C4-2B (cell line): ENCODE data around the gene BSND.

Source experiments
- H3K27ac ChIP-seq: fragments of 450-650 bp; 2 replicates; pipeline ENCODE4 v1.5.1; 2017
- CTCF ChIP-seq: fragments of 450-650 bp; conservative IDR thresholded peaks from 2 replicates; pipeline ENCODE4 v1.5.1; 2017; ENCODE audit warnings: mild to moderate bottlenecking
- ZFX ChIP-seq: fragments of 450-650 bp; IDR thresholded peaks from 2 replicates; pipeline ENCODE4 v1.6.1; 2017

Gene BSND

GRCh38 chr1:54968551-54968950, 30.2 kb upstream of the BSND start:
- no peak overlapping the region for H3K27ac ChIP-seq
- TF ChIP-seq ZFX (no peak), CTCF (no peak)

GRCh38 chr1:54969879-54970278, 28.9 kb upstream of the BSND start:
- no peak overlapping the region for H3K27ac ChIP-seq
- TF ChIP-seq ZFX (no peak), CTCF (no peak)

- H3K27ac ChIP-seq = no peak overlapping the region
- no peak for TF ChIP-seq ZFX
- TF ChIP-seq CTCF = no peak
Observed at GRCh38 chr1:54970901-54971300, 27.8 kb upstream of the BSND start.

GRCh38 chr1:54971317-54971791, 27.4 kb upstream of the BSND start:
- no peak for TF ChIP-seq ZFX
- no peak for TF ChIP-seq CTCF
- H3K27ac ChIP-seq = no peak overlapping the region

GRCh38 chr1:54972436-54972835, 26.3 kb upstream of the BSND start:
- no peak overlapping the region for H3K27ac ChIP-seq
- no peak for TF ChIP-seq ZFX
- no peak for TF ChIP-seq CTCF

GRCh38 chr1:54973205-54973921, 25.4 kb upstream of the BSND start:
- no peak overlapping the region for H3K27ac ChIP-seq
- TF ChIP-seq ZFX (no peak), CTCF (no peak; the same call in 1 of the 2 replicates)

GRCh38 chr1:54975356-54976108, 23.2 kb upstream of the BSND start:
- H3K27ac ChIP-seq = no peak overlapping the region
- TF ChIP-seq CTCF = no peak
- TF ChIP-seq ZFX = no peak
